Endometrial microvascular endothelial cells (primary cell): ENCODE data around the gene AACS. TPM values are rescaled to one million over a fixed set of nuclear protein-coding genes. Genes with fewer than 3 reads are reported as not detected.
"Not testable (repeated sequence)": the region's sequence is repeated elsewhere in the genome, so short reads cannot be mapped to it uniquely, and the experiment has no call there.

Experiments used
- in situ Hi-C: cut with HindIII; loops from 2 replicates; pipeline ENCODE4 v1.10.0; 2017; ENCODE audit warnings: low sequenced_read_pairs, low pct_unique_long_range_greater_than_20kb; ENCODE audit errors: inconsistent ontology term
- total RNA-seq: library from RNA; depleted of rRNA; stranded (reverse); fragments of >200 nt; gene quantifications from one replicate; pipeline ENCODE4 v1.2.3, GENCODE V29; 2015; ENCODE audit errors: inconsistent ontology term

AACS gene
- total RNA-seq, 1 donor from 2014 or later, result 23.0 TPM

DNA sequence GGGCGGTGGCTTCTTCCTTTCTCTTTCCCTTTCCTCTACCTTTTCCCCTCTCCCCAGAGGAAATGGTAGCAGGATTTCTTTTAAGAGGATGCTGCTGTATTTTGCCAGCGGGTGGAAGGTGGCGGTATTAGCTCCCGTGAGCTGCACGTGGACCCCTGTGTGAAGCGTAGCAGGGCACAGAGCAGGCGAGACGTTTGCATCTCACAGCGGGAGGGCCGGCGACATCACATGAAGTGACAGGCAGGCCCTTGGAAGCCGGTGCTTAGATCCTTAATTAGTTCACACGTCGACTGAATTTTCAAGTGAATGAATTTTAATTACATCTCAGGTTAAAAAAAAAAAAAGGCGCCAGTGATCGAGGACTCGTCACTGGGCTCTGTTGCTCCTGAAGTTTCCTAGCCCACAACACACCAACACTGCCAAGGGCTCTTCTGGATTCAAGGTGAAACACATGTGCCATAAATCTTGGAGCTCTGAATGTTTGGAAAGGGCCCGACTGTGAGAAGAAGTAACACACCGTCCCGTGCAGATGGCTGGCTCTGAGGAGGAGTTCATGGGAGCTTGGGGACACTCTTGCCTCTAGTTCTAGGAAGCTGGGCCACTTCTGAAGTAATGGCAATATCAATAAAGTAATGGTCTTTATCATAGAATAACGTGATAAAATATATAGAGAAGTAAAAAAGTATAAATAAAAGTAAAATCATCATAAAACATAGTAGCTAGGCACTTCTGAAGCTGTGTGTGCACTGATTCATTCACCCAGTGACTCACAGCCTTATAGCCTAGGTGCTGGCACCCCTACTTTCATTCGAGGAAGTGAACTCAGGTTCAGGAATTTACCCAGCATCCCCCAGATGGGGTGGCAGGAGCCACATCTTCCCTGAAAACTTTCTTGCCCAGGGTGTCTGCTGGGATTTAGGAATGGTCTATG, 75.3 kb downstream of the AACS start:
- in situ Hi-C loops, result no loop called here

DNA sequence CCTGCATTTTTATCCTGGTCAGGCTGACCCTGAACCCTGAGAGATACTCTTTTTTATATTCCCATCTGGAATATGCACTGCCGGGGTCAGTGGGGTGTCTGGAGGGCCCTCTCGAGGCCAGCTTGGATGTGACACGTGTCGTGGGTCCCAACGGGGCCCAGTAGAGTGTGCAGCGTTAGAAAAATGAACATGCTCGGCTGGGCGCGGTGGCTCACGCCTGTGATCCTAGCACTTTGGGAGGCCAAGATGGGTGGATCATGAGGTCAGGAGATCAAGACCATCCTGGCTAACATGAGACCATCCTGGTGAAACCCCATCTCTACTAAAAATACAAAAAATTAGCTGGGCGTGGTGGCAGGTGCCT, 76.0 kb downstream of the AACS start:
- in situ Hi-C loops, result not testable (repeated sequence)

GRCh38 chr12:125142601-125143000, 77.4 kb downstream of the AACS start:
- in situ Hi-C loops, result no loop called here

DNA sequence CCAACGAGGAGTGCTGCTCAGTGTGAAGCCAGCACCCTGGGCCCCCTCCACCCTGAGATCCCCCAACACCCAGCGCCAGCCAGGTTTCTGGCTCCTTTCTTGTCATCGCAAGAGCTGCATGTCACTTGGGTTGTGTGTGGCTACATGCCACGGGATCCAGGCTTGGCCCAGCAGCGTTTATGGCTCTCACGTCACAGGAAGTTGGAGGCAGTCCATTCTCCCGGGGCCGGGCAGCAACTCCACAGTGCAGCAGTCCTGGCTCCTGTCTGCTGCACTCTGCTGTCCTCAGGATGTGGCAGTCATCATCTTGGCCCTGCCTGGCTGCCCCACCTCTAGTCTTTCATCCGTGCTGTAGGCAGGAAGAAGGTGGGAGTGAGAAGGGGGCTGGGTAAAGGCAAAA, 78.3 kb downstream of the AACS start:
- in situ Hi-C loops, result no loop called here

- in situ Hi-C loops, result no loop called here
These were observed 80.0 kb downstream of the AACS start for GRCh38 chr12:125145196-125145595.

DNA sequence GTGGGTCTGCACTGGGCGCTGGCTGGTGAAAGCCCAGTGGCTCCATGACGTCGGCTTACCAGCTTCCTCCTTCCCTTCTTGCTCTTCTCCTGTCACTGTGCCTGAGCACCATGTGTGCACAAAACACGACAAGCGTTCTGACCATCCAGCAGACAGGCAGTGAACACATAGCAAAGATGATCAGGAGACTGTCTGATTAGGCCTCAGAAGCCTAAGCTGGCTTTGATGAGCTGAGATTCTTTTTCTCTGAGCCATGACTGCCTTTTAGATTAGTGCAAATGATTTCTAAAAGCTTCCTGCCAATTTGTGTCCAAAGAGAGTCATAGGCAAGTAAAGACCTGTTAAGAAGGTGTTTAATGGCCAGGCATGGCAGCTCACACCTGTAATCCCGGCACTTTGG, 83.1 kb downstream of the AACS start:
- in situ Hi-C loops, result no loop called here

- in situ Hi-C loops, result no loop called here
These were observed 84.2 kb downstream of the AACS start for GRCh38 chr12:125149160-125150108.

GRCh38 chr12:125151284-125151683, 86.0 kb downstream of the AACS start:
- in situ Hi-C loops, result no loop called here

GRCh38 chr12:125152463-125152862, 87.2 kb downstream of the AACS start:
- in situ Hi-C loops, result no loop called here

- in situ Hi-C loops, result no loop called here
These were observed 90.1 kb downstream of the AACS start for GRCh38 chr12:125155366-125155765.

DNA sequence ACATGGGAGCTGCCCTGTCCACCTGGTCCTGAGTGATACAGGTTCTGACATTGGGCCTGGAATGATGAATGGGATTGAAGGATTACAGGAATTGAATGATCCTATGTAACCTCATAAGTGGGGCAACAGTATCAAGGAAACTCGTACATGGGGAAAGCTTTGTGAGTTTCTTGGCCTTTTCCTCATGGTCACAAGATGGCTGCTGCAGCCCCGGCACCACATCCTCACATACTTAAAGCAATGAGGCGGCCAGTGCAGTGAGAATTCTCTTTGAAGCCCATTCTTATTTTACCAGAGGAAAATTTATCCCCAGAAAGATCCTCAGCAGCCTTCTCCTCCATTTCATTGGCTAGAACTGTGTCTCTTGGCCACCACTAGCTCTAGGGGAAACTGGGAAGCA, 91.9 kb downstream of the AACS start:
- in situ Hi-C loops, result no loop called here

- in situ Hi-C loops, result no loop called here
These were observed 94.5 kb downstream of the AACS start for GRCh38 chr12:125159702-125160101.

- in situ Hi-C loops, result no loop called here
These were observed 95.2 kb downstream of the AACS start for GRCh38 chr12:125160281-125160955.

GRCh38 chr12:125161712-125162022, 96.4 kb downstream of the AACS start:
- in situ Hi-C loops, result no loop called here

DNA sequence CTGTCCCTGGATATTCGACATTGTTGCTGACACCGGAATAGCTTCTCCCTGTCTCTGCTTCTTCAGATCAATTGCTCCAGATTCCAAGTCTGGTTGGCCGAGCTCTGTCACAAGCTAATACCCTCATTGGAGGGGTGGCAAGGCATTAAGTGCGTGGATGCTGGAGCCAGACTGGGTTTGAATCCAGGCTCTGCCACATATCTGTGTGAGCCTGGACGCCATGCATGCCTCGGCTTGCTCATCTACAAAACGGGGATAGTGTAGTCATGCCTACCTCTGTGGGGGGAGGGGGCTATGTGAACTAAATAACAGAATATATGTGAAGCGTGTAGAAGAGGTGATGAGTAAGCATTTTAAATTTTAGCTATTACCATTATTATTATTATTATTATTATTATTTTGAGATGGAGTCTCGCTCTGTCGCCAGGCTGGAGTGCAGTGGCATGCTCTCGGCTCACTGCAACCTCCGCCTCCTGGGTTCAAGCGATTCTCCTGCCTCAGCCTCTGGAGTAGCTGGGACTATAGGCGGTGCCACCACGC, 97.3 kb downstream of the AACS start:
- in situ Hi-C loops, result no loop called here

GRCh38 chr12:125163148-125163547, 97.9 kb downstream of the AACS start:
- in situ Hi-C loops, result no loop called here

DNA sequence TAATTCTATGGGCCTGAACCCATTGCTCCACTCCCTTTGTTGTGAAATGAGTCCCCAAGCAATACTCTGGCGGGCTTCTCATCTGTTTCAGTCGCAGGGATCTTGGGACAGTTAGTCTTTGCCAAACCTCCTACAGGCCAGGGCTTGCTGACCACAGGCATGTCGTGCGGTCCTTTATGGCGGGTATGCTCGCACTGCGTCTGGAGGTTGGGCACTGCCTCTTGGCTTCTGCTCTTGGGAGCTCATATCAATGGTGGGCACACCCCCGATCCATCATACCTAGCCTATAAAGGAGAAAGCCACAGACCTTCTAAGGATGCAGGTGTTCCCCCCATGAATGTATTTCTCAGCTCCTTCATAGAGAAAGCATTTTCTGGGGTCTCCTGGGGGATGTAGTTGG, 99.3 kb downstream of the AACS start:
- in situ Hi-C loops, result no loop called here

- in situ Hi-C loops, result no loop called here
These were observed 100.8 kb downstream of the AACS start for GRCh38 chr12:125166041-125166440.

DNA sequence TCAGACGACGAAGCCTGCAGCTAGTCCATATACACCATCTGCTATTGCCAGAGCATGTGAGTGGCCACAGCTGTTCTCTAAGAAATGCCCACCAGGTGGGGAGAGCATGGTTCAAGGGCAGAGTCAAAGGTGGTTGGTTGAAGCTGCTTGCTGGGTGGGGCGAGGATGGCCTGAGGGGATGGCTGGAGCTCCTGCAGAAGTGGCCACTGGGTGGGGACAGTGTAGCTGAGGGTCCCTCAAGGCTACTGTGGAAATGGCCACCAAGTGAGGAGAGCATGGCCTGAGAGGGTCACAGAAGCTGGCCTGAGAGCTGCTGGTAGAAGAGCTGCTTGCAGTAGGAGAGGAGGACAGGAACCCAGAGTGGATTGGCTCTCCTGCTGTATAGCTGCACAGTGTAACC, 102.4 kb downstream of the AACS start:
- in situ Hi-C loops, result no loop called here
